GM18870 (cell line): Measurements from ENCODE around the gene CUEDC1.

Experiments used
- ATAC-seq: cut with Tn5 transposase; IDR thresholded peaks from one replicate; pipeline ENCODE4 v1.9.1; 2021; ENCODE audit warnings: moderate library complexity; ENCODE audit not compliant: unreplicated experiment

CUEDC1 gene

GRCh38 chr17:57955183-57955931 lies at the start of gene CUEDC1:
Gene CUEDC1 (minus strand): TSS chr17:57955412. CDS start chr17:57885564, 69,848 bp downstream.
- ATAC-seq = no peak

GRCh38 chr17:58004060-58004459 lies 48.8 kb upstream of the CUEDC1 start:
- ATAC-seq = no peak

- ATAC-seq = no peak
Observed at GRCh38 chr17:58002973-58003372, 47.8 kb upstream of the CUEDC1 start.

GRCh38 chr17:58002154-58002948 lies 47.1 kb upstream of the CUEDC1 start:
- ATAC-seq = no peak

GRCh38 chr17:58001461-58002124 lies 46.4 kb upstream of the CUEDC1 start:
- no peak for ATAC-seq

- ATAC-seq = no peak
Observed at GRCh38 chr17:57999496-58000017, 44.3 kb upstream of the CUEDC1 start.

- no peak for ATAC-seq
Observed at GRCh38 chr17:57999010-57999495, 43.8 kb upstream of the CUEDC1 start.

- ATAC-seq = no peak
Observed at GRCh38 chr17:57997085-57997809, 42.0 kb upstream of the CUEDC1 start.

GRCh38 chr17:57995076-57995956 lies 40.1 kb upstream of the CUEDC1 start:
- peak; percentile 51 for ATAC-seq

- no peak for ATAC-seq
Observed at GRCh38 chr17:57994436-57994835, 39.2 kb upstream of the CUEDC1 start.

GRCh38 chr17:57993471-57994365 lies 38.5 kb upstream of the CUEDC1 start:
- ATAC-seq = no peak

GRCh38 chr17:57991537-57991936 lies 36.3 kb upstream of the CUEDC1 start:
- no peak for ATAC-seq

- ATAC-seq = no peak
Observed at GRCh38 chr17:57990037-57990436, 34.8 kb upstream of the CUEDC1 start.

GRCh38 chr17:57988301-57989250 lies 33.4 kb upstream of the CUEDC1 start:
- peak; percentile 42 for ATAC-seq

- ATAC-seq = peak; percentile 21
Observed at GRCh38 chr17:57987581-57988300, 32.5 kb upstream of the CUEDC1 start, which contains the start of gene VEZF1. Gene VEZF1 (minus strand): TSS chr17:57988254. CDS start chr17:57988111, 143 bp downstream.

- ATAC-seq = no peak
Observed at GRCh38 chr17:57986841-57987580, 31.8 kb upstream of the CUEDC1 start.
